Measurements from ENCODE around the gene LAPTM5.
"Not testable (repeated sequence)": the region's sequence is repeated elsewhere in the genome, so short reads cannot be mapped to it uniquely, and the experiment has no call there.

LAPTM5 gene

GRCh38 chr1:30693366-30693765, 64.2 kb downstream of the LAPTM5 start:
- 92% methylated on average over 3 of the region's 3 CpGs for WGBS

DNA sequence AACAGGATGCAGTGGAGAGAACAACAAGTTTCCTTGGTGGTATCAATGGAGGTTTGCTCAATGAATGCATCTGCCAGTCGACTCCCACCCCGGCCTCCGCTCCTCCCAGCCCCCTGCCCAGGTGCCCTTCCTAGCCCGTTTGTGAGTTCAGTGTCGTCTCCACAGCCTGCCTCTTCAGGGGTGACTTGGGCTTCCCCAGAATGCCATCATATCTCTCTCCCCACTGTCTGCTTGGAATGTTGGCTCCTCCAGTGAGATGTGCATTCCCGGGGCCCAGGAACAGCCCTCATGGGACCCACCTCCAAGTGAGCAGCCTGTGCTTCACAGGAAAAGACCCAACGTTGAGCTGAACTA, 64.6 kb downstream of the LAPTM5 start:
- peaks cover 15% of the 10 kb centered on the region for H3K4me1 ChIP-seq (ENCODE audit: insufficient read depth, low read length)
- no peaks in the 10 kb centered on the region for H3K27me3 ChIP-seq (ENCODE audit: insufficient read depth, low read length)
- H3K9ac ChIP-seq (ENCODE audit: low read depth, low read length) = no peak overlapping the region
- no peaks in the 10 kb centered on the region for H3K9me3 ChIP-seq (ENCODE audit: insufficient read depth, low read depth, low read length)
- 88% methylated on average over 7 of the region's 7 CpGs for WGBS
- no peak overlapping the region for H3K27ac ChIP-seq (ENCODE audit: low read depth, low read length)
- H3K4me3 ChIP-seq (ENCODE audit: low read length) = no peak overlapping the region
- no peaks in the 10 kb centered on the region for H3K36me3 ChIP-seq (ENCODE audit: insufficient read depth, low read length)

More at GRCh38 chr1:30693366-30693765, 64.2 kb downstream of the LAPTM5 start:
- no peaks in the 10 kb centered on the region for H3K27me3 ChIP-seq (ENCODE audit: insufficient read depth, low read length)
- peaks cover 15% of the 10 kb centered on the region for H3K4me1 ChIP-seq (ENCODE audit: insufficient read depth, low read length)
- H3K36me3 ChIP-seq (ENCODE audit: insufficient read depth, low read length) = no peaks in the 10 kb centered on the region
- no peak overlapping the region for H3K9ac ChIP-seq (ENCODE audit: low read depth, low read length)
- H3K27ac ChIP-seq (ENCODE audit: low read depth, low read length) = no peak overlapping the region
- H3K4me3 ChIP-seq (ENCODE audit: low read length) = no peak overlapping the region
- H3K9me3 ChIP-seq (ENCODE audit: insufficient read depth, low read depth, low read length) = no peaks in the 10 kb centered on the region

DNA sequence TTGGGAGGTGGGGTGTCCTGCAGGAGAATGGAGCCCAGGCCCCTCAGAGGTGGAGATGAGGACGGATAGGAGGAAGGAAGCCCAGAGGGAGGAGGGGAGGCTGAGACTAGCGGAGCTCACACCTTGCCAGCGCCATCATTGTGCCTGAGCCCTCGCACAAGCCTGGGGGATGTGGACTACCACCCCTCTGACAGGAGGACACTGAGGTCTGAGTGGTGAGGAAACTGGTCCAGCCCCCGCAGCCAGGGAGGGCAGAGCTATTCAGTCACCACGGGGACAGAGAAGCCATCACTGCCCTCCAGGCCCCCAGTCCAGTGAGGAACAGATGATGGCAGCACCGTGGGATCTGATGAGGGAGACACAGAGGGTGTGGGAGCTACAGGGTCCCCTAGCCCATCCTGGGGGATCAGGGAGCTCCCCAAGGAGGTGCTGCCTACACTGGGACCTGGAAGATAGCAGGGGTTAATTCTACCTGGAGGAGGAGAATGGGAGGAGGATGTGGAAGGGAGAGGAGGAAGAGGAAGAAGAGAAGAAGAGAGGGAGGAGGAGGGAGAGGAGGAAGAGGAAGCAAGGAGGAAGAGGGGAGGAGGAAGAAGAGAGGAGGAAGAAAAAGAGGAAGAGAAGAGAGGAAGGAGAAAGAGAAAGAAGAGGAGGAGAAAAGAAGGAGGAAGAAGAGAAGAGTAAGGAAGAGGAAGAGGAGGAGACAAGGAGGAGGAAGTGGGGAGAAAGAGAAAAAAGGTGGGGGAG, 65.2 kb downstream of the LAPTM5 start:
- Histone ChIP-seq H3K27ac (ENCODE audit: low read depth, low read length) (no peak overlapping the region), H3K4me3 (ENCODE audit: low read length) (no peak overlapping the region), H3K9me3 (ENCODE audit: insufficient read depth, low read depth, low read length) (no peaks in the 10 kb centered on the region), H3K36me3 (ENCODE audit: insufficient read depth, low read length) (no peaks in the 10 kb centered on the region), H3K9ac (ENCODE audit: low read depth, low read length) (no peak overlapping the region), H3K27me3 (ENCODE audit: insufficient read depth, low read length) (no peaks in the 10 kb centered on the region), H3K4me1 (ENCODE audit: insufficient read depth, low read length) (peaks cover 15% of the 10 kb centered on the region)
- 85% methylated on average over 7 of the region's 7 CpGs for WGBS

DNA sequence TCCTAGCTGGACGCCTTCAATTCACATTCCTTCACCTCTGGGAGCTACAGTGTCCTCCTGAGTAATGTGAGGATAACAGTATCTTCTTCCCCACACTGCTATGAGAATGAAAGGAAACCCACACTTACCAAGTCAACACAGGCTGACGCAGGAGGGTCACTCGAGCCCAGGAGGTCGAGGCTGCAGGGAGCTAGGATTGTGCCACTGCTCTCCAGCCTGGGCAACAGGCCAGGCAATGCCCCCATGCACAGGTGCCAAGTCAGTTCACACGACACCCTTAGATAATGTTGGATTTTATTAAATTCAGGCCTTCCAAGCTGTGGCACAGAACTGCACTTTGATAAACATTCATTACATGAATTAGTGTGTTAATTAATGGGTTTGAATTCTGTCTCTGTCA, 66.1 kb downstream of the LAPTM5 start:
- Histone ChIP-seq H3K4me1 (ENCODE audit: insufficient read depth, low read length) (peaks cover 18% of the 10 kb centered on the region), H3K4me3 (ENCODE audit: low read length) (no peak overlapping the region), H3K36me3 (ENCODE audit: insufficient read depth, low read length) (no peaks in the 10 kb centered on the region), H3K27me3 (ENCODE audit: insufficient read depth, low read length) (no peaks in the 10 kb centered on the region), H3K9me3 (ENCODE audit: insufficient read depth, low read depth, low read length) (no peaks in the 10 kb centered on the region), H3K9ac (ENCODE audit: low read depth, low read length) (no peak overlapping the region), H3K27ac (ENCODE audit: low read depth, low read length) (no peak overlapping the region)
- 90% methylated on average over 5 of the region's 5 CpGs for WGBS

- WGBS = 70% methylated on average over 7 of the region's 7 CpGs
- Histone ChIP-seq H3K9ac (ENCODE audit: low read depth, low read length) (no peak overlapping the region), H3K4me3 (ENCODE audit: low read length) (no peak overlapping the region), H3K36me3 (ENCODE audit: insufficient read depth, low read length) (no peaks in the 10 kb centered on the region), H3K27me3 (ENCODE audit: insufficient read depth, low read length) (no peaks in the 10 kb centered on the region), H3K9me3 (ENCODE audit: insufficient read depth, low read depth, low read length) (no peaks in the 10 kb centered on the region), H3K4me1 (ENCODE audit: insufficient read depth, low read length) (peaks cover 25% of the 10 kb centered on the region), H3K27ac (ENCODE audit: low read depth, low read length) (no peak overlapping the region)
Observed at GRCh38 chr1:30689901-30690645, 67.5 kb downstream of the LAPTM5 start.

- no peak overlapping the region for H3K27ac ChIP-seq (ENCODE audit: low read depth, low read length)
- H3K4me1 ChIP-seq (ENCODE audit: insufficient read depth, low read length) = peaks cover 25% of the 10 kb centered on the region
- H3K9me3 ChIP-seq (ENCODE audit: insufficient read depth, low read depth, low read length) = no peaks in the 10 kb centered on the region
- no peak overlapping the region for H3K4me3 ChIP-seq (ENCODE audit: low read length)
- no peaks in the 10 kb centered on the region for H3K36me3 ChIP-seq (ENCODE audit: insufficient read depth, low read length)
- WGBS = 88% methylated on average over 11 of the region's 11 CpGs
- peaks cover 7% of the 10 kb centered on the region for H3K27me3 ChIP-seq (ENCODE audit: insufficient read depth, low read length)
- H3K9ac ChIP-seq (ENCODE audit: low read depth, low read length) = no peak overlapping the region
Observed at GRCh38 chr1:30688920-30689794, 68.4 kb downstream of the LAPTM5 start.

DNA sequence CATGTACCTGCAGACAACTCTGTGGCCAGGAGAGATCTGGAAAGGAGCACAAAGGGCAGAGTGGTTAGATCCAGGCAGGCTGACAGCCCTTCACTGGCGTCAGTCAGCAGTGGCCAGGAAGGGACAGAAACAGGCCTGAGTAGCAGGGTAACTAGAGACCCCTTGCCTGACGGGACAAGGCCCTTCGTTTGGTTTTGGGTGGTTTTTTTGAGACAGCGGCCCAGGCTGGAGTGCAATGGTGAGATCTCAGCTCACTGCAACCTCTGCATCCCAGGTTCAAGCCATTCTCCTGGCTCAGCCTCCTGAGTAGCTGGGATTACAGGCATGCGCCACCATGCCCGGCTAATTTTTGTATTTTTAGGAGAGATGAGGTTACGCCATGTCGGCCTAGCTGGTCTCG, 69.1 kb downstream of the LAPTM5 start:
- H3K27ac ChIP-seq (ENCODE audit: low read depth, low read length); H3K9me3 ChIP-seq (ENCODE audit: insufficient read depth, low read depth, low read length); H3K4me3 ChIP-seq (ENCODE audit: low read length); H3K9ac ChIP-seq (ENCODE audit: low read depth, low read length); H3K36me3 ChIP-seq (ENCODE audit: insufficient read depth, low read length): not testable (repeated sequence)
- peaks cover 13% of the 10 kb centered on the region for H3K27me3 ChIP-seq (ENCODE audit: insufficient read depth, low read length)
- WGBS = 94% methylated on average over 9 of the region's 9 CpGs
- H3K4me1 ChIP-seq (ENCODE audit: insufficient read depth, low read length) = peaks cover 25% of the 10 kb centered on the region

DNA sequence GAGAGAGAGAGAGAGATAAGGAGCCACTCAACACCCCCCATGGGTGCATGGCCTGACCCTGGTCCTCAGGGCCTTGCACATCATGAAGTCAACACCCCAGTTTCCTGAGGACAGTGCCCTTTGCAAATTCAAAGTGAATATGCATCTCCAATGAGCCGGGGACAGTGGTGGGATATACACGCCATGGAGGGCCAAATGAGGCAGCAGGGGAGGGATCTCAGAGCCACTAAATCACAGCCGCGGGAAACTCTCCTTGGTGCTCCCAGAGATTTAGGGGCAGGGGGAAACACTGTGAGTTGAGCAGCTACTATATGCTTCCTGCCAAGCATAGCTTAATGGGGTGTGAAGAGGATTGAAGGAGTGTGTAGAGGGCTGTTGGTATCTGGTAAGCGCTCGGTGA, 69.7 kb downstream of the LAPTM5 start:
- no peak overlapping the region for H3K9ac ChIP-seq (ENCODE audit: low read depth, low read length)
- H3K27ac ChIP-seq (ENCODE audit: low read depth, low read length) = no peak overlapping the region
- H3K4me3 ChIP-seq (ENCODE audit: low read length) = no peak overlapping the region
- peaks cover 14% of the 10 kb centered on the region for H3K27me3 ChIP-seq (ENCODE audit: insufficient read depth, low read length)
- H3K36me3 ChIP-seq (ENCODE audit: insufficient read depth, low read length) = no peaks in the 10 kb centered on the region
- peaks cover 25% of the 10 kb centered on the region for H3K4me1 ChIP-seq (ENCODE audit: insufficient read depth, low read length)
- WGBS = 91% methylated on average over 6 of the region's 6 CpGs
- H3K9me3 ChIP-seq (ENCODE audit: insufficient read depth, low read depth, low read length) = no peaks in the 10 kb centered on the region

GRCh38 chr1:30686236-30686935, 71.2 kb downstream of the LAPTM5 start:
- H3K27ac ChIP-seq (ENCODE audit: low read depth, low read length) = 0 out of 2 replicates have a peak overlapping the region, but pooled peaks have one; percentile 47

DNA sequence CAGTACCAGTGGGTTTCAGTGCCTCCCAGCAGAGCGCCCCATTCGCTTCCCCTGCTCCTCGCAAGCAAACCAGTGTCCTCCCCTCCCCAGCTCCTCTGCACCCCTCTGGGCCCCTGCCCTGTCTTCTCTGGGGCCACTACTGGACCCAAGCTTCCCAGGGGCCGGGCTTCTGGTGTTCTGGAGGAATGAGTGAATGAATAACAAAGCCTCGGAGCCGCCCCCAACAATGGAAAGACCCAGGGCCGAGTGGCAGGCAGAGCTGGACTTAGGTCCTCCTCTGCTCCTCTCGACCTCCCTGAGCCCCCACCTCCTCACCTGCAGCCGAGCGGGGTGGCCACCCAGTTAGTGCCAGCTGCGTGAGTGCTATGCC, 71.8 kb downstream of the LAPTM5 start:
- H3K9me3 ChIP-seq (ENCODE audit: insufficient read depth, low read depth, low read length) = no peaks in the 10 kb centered on the region
- peaks cover 22% of the 10 kb centered on the region for H3K4me1 ChIP-seq (ENCODE audit: insufficient read depth, low read length)
- no peaks in the 10 kb centered on the region for H3K36me3 ChIP-seq (ENCODE audit: insufficient read depth, low read length)
- H3K27ac ChIP-seq (ENCODE audit: low read depth, low read length) = peak overlapping the region; percentile 47; the same call in 1 of the 2 replicates
- H3K27me3 ChIP-seq (ENCODE audit: insufficient read depth, low read length) = peaks cover 14% of the 10 kb centered on the region
- 15% methylated on average over 11 of the region's 11 CpGs for WGBS
- H3K9ac ChIP-seq (ENCODE audit: low read depth, low read length) = peak overlapping the region; percentile 42; the same call in 1 of the 2 replicates
- H3K4me3 ChIP-seq (ENCODE audit: low read length) = peak overlapping the region; percentile 59

More at GRCh38 chr1:30686236-30686935, 71.2 kb downstream of the LAPTM5 start:
- H3K9ac ChIP-seq (ENCODE audit: low read depth, low read length) = no peak overlapping the region
- H3K9me3 ChIP-seq (ENCODE audit: insufficient read depth, low read depth, low read length) = no peaks in the 10 kb centered on the region
- peaks cover 25% of the 10 kb centered on the region for H3K4me1 ChIP-seq (ENCODE audit: insufficient read depth, low read length)
- H3K36me3 ChIP-seq (ENCODE audit: insufficient read depth, low read length) = no peaks in the 10 kb centered on the region
- H3K27me3 ChIP-seq (ENCODE audit: insufficient read depth, low read length) = peaks cover 14% of the 10 kb centered on the region
- H3K4me3 ChIP-seq (ENCODE audit: low read length) = peak overlapping the region; percentile 59; the same call in 1 of the 2 replicates
- WGBS = 76% methylated on average over 10 of the region's 10 CpGs

Measured in HUES64 (cell line).